ENCODE data around the gene PIP4K2A.

DNA sequence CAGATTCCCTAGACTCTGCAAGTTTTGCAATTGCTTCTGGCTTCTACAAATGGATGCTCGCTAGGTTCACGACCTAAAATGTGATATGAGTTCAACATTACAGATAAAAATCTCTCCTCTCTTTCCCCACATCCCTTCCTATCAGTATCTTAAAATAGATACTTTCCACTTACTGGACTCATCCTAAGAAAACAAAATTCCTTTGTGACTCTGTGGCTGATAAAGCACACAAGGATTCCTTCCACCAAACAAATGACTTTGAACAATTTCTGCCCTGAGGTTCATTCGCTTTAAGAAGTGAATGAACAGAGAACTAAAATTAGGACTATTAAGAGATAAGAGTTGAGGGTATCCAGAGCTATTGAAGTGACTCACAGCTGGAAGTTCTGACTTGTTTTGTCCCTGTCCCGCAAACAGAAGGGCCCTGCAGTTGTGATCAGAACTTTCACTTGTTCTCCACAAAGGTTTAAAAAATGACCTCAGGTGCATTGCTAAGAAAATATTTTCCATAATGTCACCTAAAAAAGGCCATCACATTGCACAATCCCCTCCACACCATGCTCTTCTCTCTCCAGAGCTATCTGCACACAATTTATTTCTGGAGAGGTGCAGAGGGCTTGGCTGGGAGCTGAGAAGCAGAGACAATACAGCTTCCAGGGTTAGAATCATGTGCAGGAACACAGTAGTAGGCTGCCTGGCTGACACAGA, 96.1 kb downstream of the PIP4K2A start:
- TF ChIP-seq POLR2AphosphoS5 (IDR thresholded peaks at IDR 0.05) (no peak), POLR2A (IDR thresholded peaks at IDR 0.05) (no peak)
- TF ChIP-seq, protein P1, sequence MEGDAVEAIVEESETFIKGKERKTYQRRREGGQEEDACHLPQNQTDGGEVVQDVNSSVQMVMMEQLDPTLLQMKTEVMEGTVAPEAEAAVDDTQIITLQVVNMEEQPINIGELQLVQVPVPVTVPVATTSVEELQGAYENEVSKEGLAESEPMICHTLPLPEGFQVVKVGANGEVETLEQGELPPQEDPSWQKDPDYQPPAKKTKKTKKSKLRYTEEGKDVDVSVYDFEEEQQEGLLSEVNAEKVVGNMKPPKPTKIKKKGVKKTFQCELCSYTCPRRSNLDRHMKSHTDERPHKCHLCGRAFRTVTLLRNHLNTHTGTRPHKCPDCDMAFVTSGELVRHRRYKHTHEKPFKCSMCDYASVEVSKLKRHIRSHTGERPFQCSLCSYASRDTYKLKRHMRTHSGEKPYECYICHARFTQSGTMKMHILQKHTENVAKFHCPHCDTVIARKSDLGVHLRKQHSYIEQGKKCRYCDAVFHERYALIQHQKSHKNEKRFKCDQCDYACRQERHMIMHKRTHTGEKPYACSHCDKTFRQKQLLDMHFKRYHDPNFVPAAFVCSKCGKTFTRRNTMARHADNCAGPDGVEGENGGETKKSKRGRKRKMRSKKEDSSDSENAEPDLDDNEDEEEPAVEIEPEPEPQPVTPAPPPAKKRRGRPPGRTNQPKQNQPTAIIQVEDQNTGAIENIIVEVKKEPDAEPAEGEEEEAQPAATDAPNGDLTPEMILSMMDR (IDR thresholded peaks at IDR 0.05) = no peak

All from suprapubic skin (tissue), 4 donors.